ENCODE results near the gene MYPOP.

Gene MYPOP

GRCh38 chr19:45882652-45883585 lies 19.5 kb downstream of the MYPOP start:
- no peak overlapping the region for H3K27ac ChIP-seq (ENCODE audit: low read depth, low read length)
- H3K79me2 ChIP-seq (ENCODE audit: control insufficient read depth, insufficient read depth, low read length, unreplicated experiment): peaks cover 4% of the 10 kb centered on the region
- peak overlapping the region; percentile 40; the same call in 1 of the 2 replicates for H3K4me3 ChIP-seq (ENCODE audit: low read depth, low read length)
- no peaks in the 10 kb centered on the region for H3K36me3 ChIP-seq (ENCODE audit: insufficient read depth, low read length)
- H2AFZ ChIP-seq (ENCODE audit: low read length, unreplicated experiment): no peak overlapping the region
- no peaks in the 10 kb centered on the region for H3K27me3 ChIP-seq (ENCODE audit: insufficient read depth, low read length)
- peaks cover 13% of the 10 kb centered on the region for H3K4me1 ChIP-seq (ENCODE audit: control insufficient read depth, insufficient read depth, low read length, unreplicated experiment)

- Histone ChIP-seq H3K27me3 (ENCODE audit: insufficient read depth, low read length) (no peaks in the 10 kb centered on the region), H3K4me3 (ENCODE audit: low read depth, low read length) (no peak overlapping the region), H3K36me3 (ENCODE audit: insufficient read depth, low read length) (no peaks in the 10 kb centered on the region), H3K27ac (ENCODE audit: low read depth, low read length) (no peak overlapping the region), H2AFZ (ENCODE audit: low read length, unreplicated experiment) (no peak overlapping the region), H3K79me2 (ENCODE audit: control insufficient read depth, insufficient read depth, low read length, unreplicated experiment) (peaks cover 4% of the 10 kb centered on the region), H3K4me1 (ENCODE audit: control insufficient read depth, insufficient read depth, low read length, unreplicated experiment) (peaks cover 13% of the 10 kb centered on the region)
Measured at GRCh38 chr19:45881909-45882528, 20.4 kb downstream of the MYPOP start.

GRCh38 chr19:45881082-45881908 lies 21.1 kb downstream of the MYPOP start:
- peaks cover 13% of the 10 kb centered on the region for H3K4me1 ChIP-seq (ENCODE audit: control insufficient read depth, insufficient read depth, low read length, unreplicated experiment)
- no peak overlapping the region for H3K27ac ChIP-seq (ENCODE audit: low read depth, low read length)
- H3K36me3 ChIP-seq (ENCODE audit: insufficient read depth, low read length): no peaks in the 10 kb centered on the region
- H3K79me2 ChIP-seq (ENCODE audit: control insufficient read depth, insufficient read depth, low read length, unreplicated experiment): peaks cover 4% of the 10 kb centered on the region
- H3K4me3 ChIP-seq (ENCODE audit: low read depth, low read length): no peak overlapping the region
- H2AFZ ChIP-seq (ENCODE audit: low read length, unreplicated experiment): no peak overlapping the region
- H3K27me3 ChIP-seq (ENCODE audit: insufficient read depth, low read length): no peaks in the 10 kb centered on the region

GRCh38 chr19:45879971-45880370 lies 22.4 kb downstream of the MYPOP start:
- Histone ChIP-seq H3K79me2 (ENCODE audit: control insufficient read depth, insufficient read depth, low read length, unreplicated experiment) (peaks cover 3% of the 10 kb centered on the region), H3K27me3 (ENCODE audit: insufficient read depth, low read length) (no peaks in the 10 kb centered on the region), H3K4me3 (ENCODE audit: low read depth, low read length) (no peak overlapping the region), H3K36me3 (ENCODE audit: insufficient read depth, low read length) (no peaks in the 10 kb centered on the region), H3K27ac (ENCODE audit: low read depth, low read length) (no peak overlapping the region), H2AFZ (ENCODE audit: low read length, unreplicated experiment) (no peak overlapping the region), H3K4me1 (ENCODE audit: control insufficient read depth, insufficient read depth, low read length, unreplicated experiment) (peaks cover 11% of the 10 kb centered on the region)

- Histone ChIP-seq H3K4me1 (ENCODE audit: control insufficient read depth, insufficient read depth, low read length, unreplicated experiment) (peaks cover 9% of the 10 kb centered on the region), H3K36me3 (ENCODE audit: insufficient read depth, low read length) (no peaks in the 10 kb centered on the region), H3K27me3 (ENCODE audit: insufficient read depth, low read length) (no peaks in the 10 kb centered on the region), H3K79me2 (ENCODE audit: control insufficient read depth, insufficient read depth, low read length, unreplicated experiment) (no peaks in the 10 kb centered on the region), H3K27ac (ENCODE audit: low read depth, low read length) (no peak overlapping the region), H2AFZ (ENCODE audit: low read length, unreplicated experiment) (no peak overlapping the region), H3K4me3 (ENCODE audit: low read depth, low read length) (no peak overlapping the region)
Measured at GRCh38 chr19:45879055-45879454, 23.4 kb downstream of the MYPOP start.

- peaks cover 5% of the 10 kb centered on the region for H3K4me1 ChIP-seq (ENCODE audit: control insufficient read depth, insufficient read depth, low read length, unreplicated experiment)
- no peak overlapping the region for H3K27ac ChIP-seq (ENCODE audit: low read depth, low read length)
- H3K36me3 ChIP-seq (ENCODE audit: insufficient read depth, low read length): no peaks in the 10 kb centered on the region
- no peak overlapping the region for H3K4me3 ChIP-seq (ENCODE audit: low read depth, low read length)
- no peaks in the 10 kb centered on the region for H3K79me2 ChIP-seq (ENCODE audit: control insufficient read depth, insufficient read depth, low read length, unreplicated experiment)
- H2AFZ ChIP-seq (ENCODE audit: low read length, unreplicated experiment): no peak overlapping the region
- no peaks in the 10 kb centered on the region for H3K27me3 ChIP-seq (ENCODE audit: insufficient read depth, low read length)
Measured at GRCh38 chr19:45878043-45878794, 24.2 kb downstream of the MYPOP start.

- no peaks in the 10 kb centered on the region for H3K79me2 ChIP-seq (ENCODE audit: control insufficient read depth, insufficient read depth, low read length, unreplicated experiment)
- H3K36me3 ChIP-seq (ENCODE audit: insufficient read depth, low read length): no peaks in the 10 kb centered on the region
- H3K4me1 ChIP-seq (ENCODE audit: control insufficient read depth, insufficient read depth, low read length, unreplicated experiment): no peaks in the 10 kb centered on the region
- no peaks in the 10 kb centered on the region for H3K27me3 ChIP-seq (ENCODE audit: insufficient read depth, low read length)
- H3K4me3 ChIP-seq (ENCODE audit: low read depth, low read length): no peak overlapping the region
- H2AFZ ChIP-seq (ENCODE audit: low read length, unreplicated experiment): no peak overlapping the region
- no peak overlapping the region for H3K27ac ChIP-seq (ENCODE audit: low read depth, low read length)
Measured at GRCh38 chr19:45876411-45877197, 25.8 kb downstream of the MYPOP start.

GRCh38 chr19:45876161-45876410 lies 26.3 kb downstream of the MYPOP start:
- no peaks in the 10 kb centered on the region for H3K79me2 ChIP-seq (ENCODE audit: control insufficient read depth, insufficient read depth, low read length, unreplicated experiment)
- no peaks in the 10 kb centered on the region for H3K4me1 ChIP-seq (ENCODE audit: control insufficient read depth, insufficient read depth, low read length, unreplicated experiment)
- no peak overlapping the region for H2AFZ ChIP-seq (ENCODE audit: low read length, unreplicated experiment)
- H3K36me3 ChIP-seq (ENCODE audit: insufficient read depth, low read length): no peaks in the 10 kb centered on the region
- H3K27ac ChIP-seq (ENCODE audit: low read depth, low read length): no peak overlapping the region
- no peak overlapping the region for H3K4me3 ChIP-seq (ENCODE audit: low read depth, low read length)
- H3K27me3 ChIP-seq (ENCODE audit: insufficient read depth, low read length): no peaks in the 10 kb centered on the region

GRCh38 chr19:45874620-45874966 lies 27.8 kb downstream of the MYPOP start:
- no peak overlapping the region for H2AFZ ChIP-seq (ENCODE audit: low read length, unreplicated experiment)
- no peak overlapping the region for H3K4me3 ChIP-seq (ENCODE audit: low read depth, low read length)
- no peaks in the 10 kb centered on the region for H3K4me1 ChIP-seq (ENCODE audit: control insufficient read depth, insufficient read depth, low read length, unreplicated experiment)
- no peaks in the 10 kb centered on the region for H3K27me3 ChIP-seq (ENCODE audit: insufficient read depth, low read length)
- no peaks in the 10 kb centered on the region for H3K36me3 ChIP-seq (ENCODE audit: insufficient read depth, low read length)
- H3K79me2 ChIP-seq (ENCODE audit: control insufficient read depth, insufficient read depth, low read length, unreplicated experiment): no peaks in the 10 kb centered on the region
- H3K27ac ChIP-seq (ENCODE audit: low read depth, low read length): no peak overlapping the region
